Stimulated activated CD4-positive, alpha-beta T cell treated with anti-CD3 and anti-CD28 coated beads, Interleukin-1b, Interleukin-23, amount 100 ng/mL, for 24 hours (primary cell): ENCODE measurements around the gene PLD1.
"Not testable (repeated sequence)": the region's sequence is repeated elsewhere in the genome, so short reads cannot be mapped to it uniquely, and the experiment has no call there.

Experiments used
- DNase-seq, 4 experiments: peaks; one replicate each; pipeline ENCODE4 v3.0.0-alpha.2; 2020; ENCODE audit warnings: low read depth in 4 of 4, low spot score in 1 of 4

The PLD1 gene

DNA sequence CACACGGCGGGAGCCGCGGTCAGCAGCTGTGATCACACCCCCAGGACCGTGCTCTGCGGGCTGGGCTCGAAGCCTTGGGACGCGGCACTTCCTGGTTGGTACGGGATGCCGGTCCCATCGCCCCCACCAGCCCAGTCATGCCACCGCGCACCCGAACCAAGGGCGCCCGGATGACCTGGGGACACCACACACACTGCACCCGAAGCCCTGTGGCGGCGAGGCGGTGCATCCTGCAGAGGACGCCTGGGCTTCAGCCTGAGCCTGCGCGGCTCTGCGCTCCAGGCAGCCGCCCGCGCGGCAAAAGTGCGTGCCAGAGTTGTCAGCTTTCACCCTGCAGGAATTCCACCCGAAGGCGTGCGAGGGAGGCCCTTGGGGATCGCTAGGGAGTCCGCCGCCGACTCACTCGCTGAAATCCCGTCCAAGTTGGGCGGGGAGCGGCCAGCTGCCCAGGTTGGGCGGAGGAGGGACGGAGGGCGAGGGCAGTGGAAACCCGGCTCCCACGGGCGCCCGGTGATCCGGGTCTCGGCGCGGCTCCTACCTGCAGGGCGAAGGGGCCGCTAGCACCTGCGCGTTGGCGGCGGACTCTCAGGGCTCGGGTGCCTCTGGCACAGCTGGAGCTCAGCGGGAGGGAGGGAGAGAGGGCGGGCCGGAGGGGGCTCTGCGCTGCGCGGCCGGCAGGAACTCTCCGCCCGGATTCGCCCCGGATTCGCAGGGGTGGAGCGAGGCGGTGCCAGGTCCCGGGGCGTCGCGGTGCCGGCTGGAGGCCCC lies at the start of gene PLD1:
Gene PLD1, minus strand, starts transcription at position 623 of the 768 bp plus-strand sequence. CDS start 72,432 bp downstream, outside the sequence.
- peak in 3 of 4 experiments; percentile 6 to 30 (median 12) for DNase-seq

DNA sequence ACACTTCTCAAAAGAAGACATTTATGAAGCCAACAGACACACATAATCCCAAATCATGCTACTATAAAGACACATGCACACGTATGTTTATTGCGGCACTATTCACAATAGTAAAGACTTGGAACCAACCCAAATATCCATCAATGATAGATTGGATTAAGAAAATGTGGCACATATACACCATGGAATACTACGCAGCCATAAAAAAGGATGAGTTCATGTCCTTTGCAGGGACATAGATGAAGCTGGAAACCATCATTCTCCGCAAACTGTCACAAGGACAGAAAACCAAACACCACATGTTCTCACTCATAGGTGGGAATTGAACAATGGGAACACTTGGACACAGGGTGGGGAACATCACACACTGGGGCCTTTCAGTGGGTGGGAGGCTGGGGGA lies 48.5 kb upstream of the PLD1 start:
- not testable (repeated sequence) for DNase-seq

GRCh38 chr3:171854649-171855305 lies 44.5 kb upstream of the PLD1 start:
- no peak for DNase-seq

DNA sequence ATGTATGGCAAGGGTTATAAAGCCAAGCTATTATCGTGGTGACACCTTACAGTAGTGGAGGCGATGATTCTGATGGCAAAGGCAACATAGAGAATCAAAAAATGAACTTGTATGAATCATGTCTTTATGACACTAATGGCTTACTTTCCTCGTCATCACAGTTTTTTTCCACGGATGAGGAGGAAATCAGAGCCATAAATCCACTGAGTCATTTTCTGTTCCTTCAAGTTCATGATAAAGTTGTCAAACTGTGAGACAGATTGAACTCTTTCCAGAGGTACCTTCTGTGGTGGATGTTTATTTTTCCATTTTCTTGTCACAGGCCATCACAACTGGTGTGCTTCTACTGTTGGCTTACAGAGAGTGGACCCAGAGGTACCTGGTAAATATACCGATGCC lies 41.4 kb upstream of the PLD1 start:
- DNase-seq, result no peak

DNA sequence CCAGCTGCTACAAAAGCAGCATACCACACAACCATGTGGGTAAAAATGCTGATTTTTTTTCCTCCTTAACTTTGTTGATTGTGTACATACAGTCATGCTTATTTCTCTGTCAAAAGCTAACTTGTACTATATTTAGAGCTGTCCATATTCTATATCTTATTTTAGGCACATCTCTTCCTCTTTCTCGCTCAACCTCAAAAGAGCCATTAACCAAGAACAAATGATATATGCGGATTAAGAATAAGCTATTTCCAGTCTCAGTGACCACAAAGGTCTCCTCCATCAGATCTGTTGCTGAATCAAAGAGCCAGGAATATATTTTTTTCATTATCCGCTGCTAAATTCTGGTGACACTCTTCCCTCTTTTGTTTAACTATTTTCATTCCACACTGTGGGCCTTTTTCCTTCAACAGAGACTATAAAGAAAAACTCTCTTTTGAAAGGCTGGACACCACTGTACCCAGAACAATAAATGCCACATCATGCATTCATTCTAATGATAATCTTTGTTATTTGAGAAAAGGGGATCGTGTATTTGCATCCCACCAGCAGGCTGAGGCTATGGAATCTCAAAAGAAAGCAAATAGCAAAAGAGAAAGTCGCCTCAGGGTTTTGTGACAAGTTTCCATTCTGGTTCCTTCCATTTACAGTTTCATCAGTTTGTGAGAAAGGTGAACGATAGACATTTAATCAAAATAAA lies 40.8 kb upstream of the PLD1 start:
- no peak for DNase-seq

DNA sequence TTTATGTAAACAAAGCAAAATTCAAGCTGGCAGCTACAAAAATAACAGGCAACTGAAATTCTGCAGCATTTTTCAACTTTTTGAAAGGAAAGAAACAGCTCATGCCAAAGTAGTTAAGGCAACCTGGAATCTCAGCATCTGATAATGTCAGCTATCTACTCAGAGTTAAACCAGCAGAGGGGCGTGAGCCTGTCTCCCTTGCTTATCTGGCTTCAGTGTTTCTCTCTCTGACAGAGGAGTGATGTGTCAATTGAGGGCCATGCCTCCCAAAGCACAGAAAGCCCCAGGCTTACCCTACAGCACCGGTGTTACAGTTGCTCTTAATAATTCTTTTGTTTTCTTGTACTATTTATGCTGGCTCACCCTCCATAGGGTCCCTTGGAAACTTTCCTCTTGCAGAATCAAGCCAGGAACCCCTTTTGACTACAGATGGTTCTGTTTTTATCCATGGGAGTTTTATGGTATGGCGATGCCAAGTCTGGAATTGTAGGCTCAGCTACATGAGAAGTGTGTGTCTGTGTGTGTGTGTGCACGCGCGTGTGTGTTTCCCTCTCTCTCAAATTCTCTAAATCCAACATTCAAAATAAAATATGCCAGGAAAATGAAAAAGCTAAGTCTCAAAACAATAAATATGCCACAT lies 40.2 kb upstream of the PLD1 start:
- DNase-seq, result no peak

- no peak for DNase-seq
Measured at GRCh38 chr3:171849617-171850319, 39.5 kb upstream of the PLD1 start.

- no peak for DNase-seq
Measured at GRCh38 chr3:171847595-171848259, 37.4 kb upstream of the PLD1 start.

GRCh38 chr3:171847133-171847532 lies 36.9 kb upstream of the PLD1 start:
- DNase-seq, result no peak

DNA sequence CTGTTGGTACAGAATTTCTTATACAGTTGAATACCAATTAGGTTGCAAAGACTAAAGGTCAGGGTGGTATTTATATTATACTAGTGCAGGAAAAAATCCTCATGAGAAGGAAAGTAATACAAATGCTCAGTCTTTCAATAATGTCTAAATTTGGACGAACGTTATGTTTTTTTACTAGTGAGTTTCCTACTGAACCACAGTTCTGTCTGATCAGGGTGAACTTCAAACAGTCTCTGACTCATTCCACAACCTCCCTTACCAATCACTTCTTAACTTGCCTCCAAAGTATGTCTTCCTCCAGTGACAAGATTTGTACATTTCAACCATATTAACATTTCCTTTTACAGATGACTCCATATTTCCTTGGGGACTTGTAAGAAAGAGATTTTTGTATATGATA lies 36.3 kb upstream of the PLD1 start:
- DNase-seq, result no peak

DNA sequence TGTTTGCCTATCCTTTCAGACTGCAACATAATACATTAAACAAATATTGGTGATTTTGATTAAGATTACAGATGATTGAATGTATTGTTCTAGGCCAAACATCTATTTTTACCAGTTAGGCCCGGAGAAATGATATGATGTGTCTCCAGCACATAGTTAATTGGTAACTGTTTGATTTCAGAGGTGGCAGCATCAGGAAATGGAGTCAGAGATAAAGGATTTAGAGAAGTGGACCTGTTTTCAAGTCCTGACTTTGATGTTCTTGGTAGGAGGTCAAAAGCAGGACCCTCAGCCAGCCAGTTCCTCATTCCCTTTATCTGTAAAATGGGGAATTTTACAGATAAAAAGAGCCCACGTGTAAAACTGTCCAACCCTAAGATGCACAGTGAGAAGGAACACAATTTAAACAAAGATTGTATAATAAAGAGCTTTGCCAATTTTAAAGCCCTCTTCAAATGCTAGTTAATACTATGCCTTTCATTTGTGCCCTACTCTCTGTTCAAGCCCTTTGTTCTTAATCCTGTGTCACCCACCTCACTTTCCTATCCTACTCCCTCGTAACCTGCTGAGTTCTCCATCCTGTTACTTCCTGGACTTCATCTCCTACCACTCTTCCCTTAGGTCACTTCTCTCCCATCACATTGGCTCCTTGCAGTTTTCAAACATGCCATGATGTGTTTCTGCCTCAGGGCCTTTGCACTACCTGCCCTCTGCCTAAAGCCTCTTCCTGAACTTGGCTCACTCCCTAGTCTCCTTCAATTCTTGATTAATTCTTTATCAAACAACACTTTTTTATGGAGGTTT lies 35.4 kb upstream of the PLD1 start:
- no peak for DNase-seq

GRCh38 chr3:171844873-171845272 lies 34.6 kb upstream of the PLD1 start:
- no peak for DNase-seq

GRCh38 chr3:171842864-171843518 lies 32.7 kb upstream of the PLD1 start, which contains the start of gene TMEM212:
Gene TMEM212, plus strand, starts transcription at chr3:171843349. Its CDS starts 35 bp downstream, at chr3:171843384.
- DNase-seq, result no peak

DNA sequence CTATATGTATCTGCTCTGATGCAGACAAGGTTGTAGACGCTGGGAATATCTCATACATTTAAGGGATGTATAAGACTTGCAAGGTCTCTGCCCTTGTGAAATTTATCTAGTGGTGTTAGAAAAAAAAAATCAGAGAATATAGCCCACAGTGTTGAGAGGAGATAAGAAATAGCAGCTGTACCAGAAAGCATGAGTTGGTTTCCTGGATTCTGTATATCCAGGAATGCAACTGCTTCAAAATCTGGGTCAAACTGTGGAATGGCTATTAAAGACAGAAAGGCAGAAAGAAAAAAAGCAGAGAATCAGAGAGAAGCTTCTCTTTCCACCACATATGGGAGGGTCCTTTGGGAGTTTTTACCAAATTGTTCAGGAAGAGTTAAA lies 31.3 kb upstream of the PLD1 start:
- DNase-seq, result no peak

- DNase-seq, result no peak
Measured at GRCh38 chr3:171840811-171841619, 30.7 kb upstream of the PLD1 start.

- no peak for DNase-seq
Measured at GRCh38 chr3:171840445-171840810, 30.1 kb upstream of the PLD1 start.

DNA sequence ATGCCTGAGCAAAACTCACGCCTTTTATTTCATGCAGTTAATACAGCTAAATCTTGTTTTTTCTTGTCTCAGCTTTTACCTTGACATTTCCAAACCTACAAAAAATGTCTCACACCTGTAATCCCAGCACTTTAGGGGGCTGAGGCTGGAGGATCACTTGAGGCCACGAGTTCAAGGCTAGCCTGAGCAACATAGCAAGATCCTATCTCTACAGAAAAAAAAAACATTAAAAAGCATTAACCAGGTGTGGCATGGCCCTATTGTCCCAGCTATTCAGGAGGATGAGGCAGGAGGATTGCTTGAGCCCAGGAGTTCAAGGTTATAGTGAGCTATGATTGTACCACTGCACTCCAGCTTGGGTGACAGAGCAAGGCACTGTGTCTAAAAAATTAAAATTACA lies 29.0 kb upstream of the PLD1 start:
- DNase-seq, result no peak

GRCh38 chr3:171838218-171838720 lies 28.0 kb upstream of the PLD1 start:
- DNase-seq, result no peak
